ENCODE measurements around the gene TTI1. TPM values are rescaled to one million over a fixed set of nuclear protein-coding genes. Genes with fewer than 3 reads are reported as not detected.

TTI1 gene
- total and polyA plus RNA-seq, 2 of the 13 experiments (the other 11 are each of a cell fraction or from before 2014, with no cell fraction given) = 22.9 to 39.8 TPM

DNA sequence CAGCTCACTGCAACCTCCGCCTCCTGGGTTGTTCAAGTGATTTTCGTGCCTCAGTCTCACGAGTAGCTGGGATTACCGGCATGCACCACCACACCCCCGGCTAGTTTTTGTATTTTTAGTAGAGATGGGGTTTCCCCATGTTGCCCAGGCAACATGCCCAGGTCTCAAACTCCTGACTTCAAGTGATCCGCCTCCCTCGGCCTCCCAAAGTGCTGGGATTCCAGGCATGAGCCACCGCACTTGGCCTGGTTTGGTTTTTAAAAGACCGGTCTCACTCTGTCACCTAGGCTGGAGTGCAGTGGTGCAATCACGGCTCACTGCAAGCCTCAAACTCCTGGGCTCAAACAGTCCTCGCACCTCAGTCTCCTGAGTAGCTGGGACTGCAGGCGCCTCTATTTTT lies 90.2 kb downstream of the TTI1 start:
- Histone ChIP-seq H3K27ac (ENCODE audit: extremely low read length, insufficient read depth, low read length) (no peak overlapping the region), H3K4me1 (ENCODE audit: insufficient read depth, low read length) (peaks cover 16% of the 10 kb centered on the region), H3K9me3 (ENCODE audit: low read length) (no peaks in the 10 kb centered on the region), H3K79me2 (ENCODE audit: insufficient read depth, low read length) (no peaks in the 10 kb centered on the region), H3K36me3 (replicated peaks in 1 of 2; ENCODE audit: control insufficient read depth in 1 of 2, insufficient read depth in 2 of 2, low read length in 2 of 2) (no peaks in the 10 kb centered on the region), H4K20me1 (ENCODE audit: insufficient read depth, low read length) (no peaks in the 10 kb centered on the region), H3K9ac (ENCODE audit: insufficient read depth, low read depth, low read length) (no peak overlapping the region), H3K4me3 (replicated peaks in 1 of 3; ENCODE audit: insufficient read depth in 1 of 3, low read depth in 2 of 3, low read length in 3 of 3) (no peak overlapping the region), H2AFZ (ENCODE audit: low read length) (no peak overlapping the region), H3K4me2 (ENCODE audit: low read depth, low read length) (no peak overlapping the region), H3K27me3 (ENCODE audit: control insufficient read depth in 1 of 2, insufficient read depth in 2 of 2, low read length in 2 of 2) (peaks cover 9 to 17% of the 10 kb centered on the region in 2 experiments; a peak in 3 of 5 replicates)
- no TSS peak for BruUV-seq (replicated peaks)
- FAIRE-seq = no peak
- no peak for ATAC-seq
- 26% methylated on average over 12 of the region's 12 CpGs for WGBS (ENCODE audit: low lambda C conversion rate)
- DNase-seq (ENCODE audit: low spot score) = no peak
- TF ChIP-seq ZNF562 (CRISPR knock-in tag; IDR thresholded peaks at IDR 0.05; ENCODE audit: borderline replicate concordance) (no peak), ZBTB38 (CRISPR knock-in tag; IDR thresholded peaks at IDR 0.05) (no peak), FOSL2 (CRISPR knock-in tag; IDR thresholded peaks at IDR 0.05) (no peak)
- CTCF ChIA-PET (ENCODE audit: low intra/inter-chr PET ratio, low total read pairs) = interaction anchor here (2.6 kb wide), 1 partner anchor 50 kb away, joined by 19 read pairs; no protein-coding TSS in a partner anchor
- in situ Hi-C loops (cut with HindIII; ENCODE audit: extremely low pct_ligation_motif_present, low pct_unique_long_range_greater_than_20kb) (no loop called here), intact Hi-C loops (cut with micrococcal nuclease; ENCODE audit: unreplicated experiment) (loop anchor here (5.0 kb wide), 1 partner anchor 279 kb away; no protein-coding TSS in a partner anchor)
- POLR2A ChIA-PET = no interaction called here

DNA sequence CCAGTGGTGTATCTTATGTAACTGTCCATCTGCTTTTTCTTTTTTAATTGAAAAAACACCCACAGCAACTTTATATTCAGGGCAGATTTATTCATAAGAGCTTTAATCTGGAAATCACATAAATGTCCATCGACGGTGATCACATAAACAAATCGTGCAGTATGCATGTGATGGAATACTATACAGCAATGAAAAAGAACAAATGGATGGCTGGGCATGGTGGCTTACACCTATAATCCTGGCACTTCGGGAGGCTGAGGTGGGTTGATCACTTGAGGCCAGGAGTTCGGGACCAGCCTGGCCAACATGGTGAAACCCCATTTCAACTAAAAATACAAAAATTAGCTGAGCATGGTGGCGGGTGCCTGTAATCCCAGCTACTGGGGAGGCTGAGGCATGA lies 91.3 kb downstream of the TTI1 start:
- ChIA-PET POLR2A (interaction anchor here (1.1 kb wide), 1 partner anchor 44 kb away, joined by 4 read pairs; no protein-coding TSS in a partner anchor), CTCF (ENCODE audit: low intra/inter-chr PET ratio, low total read pairs) (interaction anchor here (0.7 to 2.6 kb wide), 2 partner anchors 51 to 278 kb away, joined by 3 to 19 read pairs; no protein-coding TSS in a partner anchor)
- no peak overlapping the region for H3K4me2 ChIP-seq (ENCODE audit: low read depth, low read length)
- intact Hi-C loops (cut with micrococcal nuclease; ENCODE audit: unreplicated experiment) (loop anchor here (1.0 to 5.0 kb wide), 2 partner anchors 51 to 280 kb away; no protein-coding TSS in a partner anchor), in situ Hi-C loops (cut with HindIII; ENCODE audit: extremely low pct_ligation_motif_present, low pct_unique_long_range_greater_than_20kb) (no loop called here)
- FAIRE-seq = no peak
- no peaks in the 10 kb centered on the region for H4K20me1 ChIP-seq (ENCODE audit: insufficient read depth, low read length)
- no peaks in the 10 kb centered on the region for H3K36me3 ChIP-seq (replicated peaks in 1 of 2; ENCODE audit: control insufficient read depth in 1 of 2, insufficient read depth in 2 of 2, low read length in 2 of 2)
- no peak for DNase-seq (ENCODE audit: low spot score)
- H2AFZ ChIP-seq (ENCODE audit: low read length) = no peak overlapping the region
- no peaks in the 10 kb centered on the region for H3K9me3 ChIP-seq (ENCODE audit: low read length)
- H3K79me2 ChIP-seq (ENCODE audit: insufficient read depth, low read length) = no peaks in the 10 kb centered on the region
- H3K27me3 ChIP-seq (ENCODE audit: control insufficient read depth in 1 of 2, insufficient read depth in 2 of 2, low read length in 2 of 2) = peaks cover 9 to 14% of the 10 kb centered on the region in 2 experiments; a peak in 3 of 5 replicates
- H3K9ac ChIP-seq (ENCODE audit: insufficient read depth, low read depth, low read length) = no peak overlapping the region
- no peak for ATAC-seq
- BruUV-seq (replicated peaks) = no TSS peak
- no peak overlapping the region for H3K27ac ChIP-seq (ENCODE audit: extremely low read length, insufficient read depth, low read length)
- 72% methylated on average over 6 of the region's 6 CpGs for WGBS (ENCODE audit: low lambda C conversion rate)
- no peak overlapping the region for H3K4me3 ChIP-seq (replicated peaks in 1 of 3; ENCODE audit: insufficient read depth in 1 of 3, low read depth in 2 of 3, low read length in 3 of 3)
- H3K4me1 ChIP-seq (ENCODE audit: insufficient read depth, low read length) = peaks cover 16% of the 10 kb centered on the region
- TF ChIP-seq ZNF431 (CRISPR knock-in tag; IDR thresholded peaks at IDR 0.05; ENCODE audit: borderline replicate concordance, low read depth) (no peak), NPAS2 (CRISPR knock-in tag; IDR thresholded peaks at IDR 0.05; ENCODE audit: borderline replicate concordance) (0 out of 2 replicates have a peak, but pooled peaks have one; percentile 26)

Measured in HepG2 (cell line).